ENCODE measurements around the gene RBM22.

The RBM22 gene

DNA sequence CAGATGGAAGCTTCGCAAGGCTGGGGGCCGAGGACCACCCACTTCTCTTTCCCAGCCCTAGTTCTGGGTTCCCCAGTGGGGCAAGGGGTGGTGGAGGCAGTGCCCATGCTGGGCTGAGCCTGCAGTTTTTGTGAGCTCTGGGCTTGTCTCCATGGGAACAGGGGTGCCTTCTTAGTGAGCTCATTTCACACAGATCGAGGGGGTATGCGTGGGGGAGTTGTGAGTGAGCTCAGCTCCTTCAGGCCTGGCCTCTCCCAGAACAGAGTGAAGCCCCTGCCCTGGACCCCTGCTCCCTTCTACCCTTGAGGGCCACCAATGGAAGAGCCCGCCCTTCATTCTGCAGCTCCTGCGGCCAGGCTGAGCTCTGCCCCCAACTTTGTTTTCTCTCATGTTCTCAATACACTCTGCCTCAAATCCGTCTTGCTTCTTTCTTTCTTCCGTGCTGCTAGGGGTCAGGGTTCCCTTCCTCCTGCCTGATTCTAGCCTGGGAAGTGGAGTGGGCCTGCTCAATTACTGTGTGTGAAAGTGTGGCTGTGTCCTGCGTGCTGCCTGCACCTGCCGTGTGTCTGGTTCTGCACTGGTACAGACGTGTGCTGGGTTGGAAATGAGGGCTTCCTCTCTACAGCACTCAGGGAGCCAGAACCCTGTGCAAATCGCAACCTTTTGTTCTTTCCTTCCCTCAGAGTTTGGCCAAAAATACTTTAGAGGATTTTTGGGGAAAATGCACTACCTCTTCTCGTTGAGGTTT is 48.8 kb downstream of the RBM22 start:
- DNase-seq (ENCODE audit: low read depth, low spot score), result no peak

DNA sequence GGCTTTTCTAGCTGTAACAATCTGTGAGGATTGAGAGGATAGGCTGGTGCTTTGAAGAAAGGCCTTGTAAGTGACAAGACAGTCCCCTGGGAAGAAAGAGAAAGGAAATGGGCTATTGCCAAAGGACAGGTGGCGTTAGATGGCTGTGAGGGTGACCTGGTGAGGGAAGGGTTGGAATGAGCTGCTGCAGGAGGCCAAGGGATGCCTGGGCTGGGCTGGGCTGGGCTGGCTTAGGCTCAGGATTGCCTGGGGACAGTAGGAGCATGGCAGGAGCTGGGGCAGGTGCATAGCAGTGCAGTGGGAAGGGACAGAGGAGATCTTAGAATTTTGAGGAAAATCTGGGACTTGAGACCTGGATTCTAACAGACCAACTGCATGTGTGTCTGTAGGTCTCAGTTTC is 49.5 kb downstream of the RBM22 start:
- DNase-seq (ENCODE audit: low read depth, low spot score), result no peak

DNA sequence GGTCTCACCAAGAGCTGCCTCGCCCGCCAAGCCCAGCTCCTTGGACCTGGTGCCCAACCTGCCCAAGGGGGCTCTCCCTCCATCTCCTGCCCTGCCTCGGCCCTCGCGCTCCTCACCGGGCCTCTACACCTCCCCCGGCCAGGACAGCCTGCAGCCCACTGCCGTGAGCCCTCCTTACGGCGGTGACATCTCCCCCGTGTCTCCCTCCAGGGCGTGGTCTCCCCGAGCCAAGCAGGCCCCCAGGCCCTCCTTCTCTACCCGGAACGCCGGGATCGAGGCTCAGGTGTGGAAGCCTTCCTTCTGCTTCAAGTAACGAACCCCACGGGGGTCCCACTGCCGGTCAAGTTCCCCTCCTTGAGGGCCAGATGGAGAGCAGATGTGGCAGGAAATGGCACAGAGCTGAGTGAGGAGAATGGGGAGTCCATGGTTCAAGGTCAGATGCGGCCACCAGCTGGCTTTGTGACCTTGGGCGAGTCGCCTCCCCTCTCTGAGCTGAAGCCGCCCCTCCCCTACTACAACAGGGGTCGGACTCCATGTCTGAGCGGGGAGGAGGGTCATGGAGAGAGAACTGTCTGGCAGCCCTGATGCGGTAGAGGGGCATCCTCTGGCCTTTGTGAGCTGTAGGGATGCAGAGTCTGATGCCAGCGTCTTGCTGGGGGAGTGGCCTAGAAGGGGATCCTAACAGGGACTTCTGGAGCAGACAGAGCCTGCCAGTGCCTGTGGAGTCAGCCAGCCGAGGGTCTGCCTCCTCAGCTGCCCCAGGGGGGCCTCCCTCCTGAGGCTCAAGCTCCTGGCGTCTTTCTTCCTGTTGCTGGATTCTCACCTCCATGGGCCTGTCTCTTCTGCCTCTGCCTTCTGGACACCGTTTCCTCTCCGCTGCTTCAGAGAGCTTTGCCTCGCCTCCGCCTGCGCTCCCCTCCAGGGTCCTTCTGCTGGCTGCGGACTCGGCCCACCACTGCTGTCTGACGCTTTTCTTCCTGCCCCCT is 50.5 kb downstream of the RBM22 start:
- no peak for DNase-seq (ENCODE audit: low read depth, low spot score)

DNA sequence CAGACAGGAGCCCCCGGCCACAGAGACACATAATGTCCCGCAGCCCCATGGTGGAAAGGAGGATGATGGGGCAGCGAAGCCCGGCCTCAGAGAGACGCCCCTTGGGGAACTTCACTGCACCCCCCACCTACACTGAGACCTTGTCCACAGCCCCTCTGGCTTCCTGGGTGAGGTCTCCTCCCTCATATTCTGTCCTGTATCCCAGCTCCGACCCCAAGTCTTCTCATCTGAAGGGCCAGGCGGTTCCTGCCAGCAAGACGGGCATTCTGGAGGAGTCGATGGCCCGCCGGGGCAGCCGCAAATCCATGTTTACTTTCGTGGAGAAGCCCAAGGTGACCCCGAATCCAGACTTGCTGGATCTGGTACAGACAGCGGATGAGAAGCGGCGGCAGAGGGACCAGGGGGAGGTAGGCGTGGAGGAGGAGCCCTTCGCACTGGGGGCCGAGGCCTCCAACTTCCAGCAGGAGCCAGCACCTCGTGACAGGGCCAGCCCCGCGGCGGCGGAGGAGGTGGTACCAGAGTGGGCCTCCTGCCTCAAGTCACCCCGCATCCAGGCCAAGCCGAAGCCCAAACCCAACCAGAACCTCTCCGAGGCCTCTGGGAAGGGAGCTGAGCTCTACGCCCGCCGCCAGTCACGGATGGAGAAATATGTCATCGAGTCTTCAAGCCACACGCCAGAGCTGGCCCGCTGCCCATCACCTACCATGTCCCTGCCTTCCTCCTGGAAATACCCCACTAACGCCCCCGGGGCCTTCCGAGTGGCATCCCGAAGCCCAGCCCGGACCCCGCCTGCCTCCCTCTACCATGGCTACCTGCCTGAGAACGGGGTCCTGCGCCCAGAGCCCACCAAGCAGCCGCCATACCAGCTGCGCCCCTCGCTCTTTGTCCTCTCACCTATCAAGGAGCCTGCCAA is 51.5 kb downstream of the RBM22 start:
- no peak for DNase-seq (ENCODE audit: low read depth, low spot score)

DNA sequence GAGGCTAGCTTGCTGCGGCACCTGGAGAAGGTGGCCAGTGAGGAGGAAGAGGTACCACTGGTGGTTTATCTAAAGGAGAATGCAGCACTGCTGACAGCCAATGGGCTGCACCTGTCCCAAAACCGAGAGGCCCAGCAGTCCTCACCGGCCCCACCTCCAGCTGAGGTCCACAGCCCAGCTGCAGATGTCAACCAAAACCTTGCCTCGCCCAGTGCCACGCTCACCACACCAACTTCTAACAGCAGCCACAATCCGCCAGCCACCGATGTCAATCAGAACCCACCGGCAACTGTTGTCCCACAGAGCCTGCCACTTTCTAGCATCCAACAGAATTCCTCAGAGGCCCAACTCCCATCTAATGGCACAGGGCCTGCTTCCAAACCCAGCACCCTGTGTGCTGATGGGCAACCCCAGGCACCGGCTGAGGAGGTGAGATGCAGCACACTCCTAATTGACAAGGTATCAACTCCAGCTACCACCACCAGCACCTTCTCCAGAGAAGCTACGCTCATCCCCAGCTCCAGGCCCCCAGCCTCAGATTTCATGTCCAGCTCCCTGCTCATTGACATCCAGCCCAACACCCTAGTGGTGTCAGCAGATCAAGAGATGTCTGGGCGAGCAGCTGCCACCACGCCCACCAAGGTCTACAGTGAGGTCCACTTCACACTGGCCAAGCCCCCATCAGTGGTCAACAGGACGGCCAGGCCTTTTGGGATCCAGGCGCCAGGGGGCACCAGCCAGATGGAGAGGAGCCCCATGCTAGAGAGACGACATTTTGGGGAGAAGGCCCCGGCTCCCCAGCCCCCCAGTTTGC is 52.4 kb downstream of the RBM22 start:
- DNase-seq (ENCODE audit: low read depth, low spot score), result no peak

DNA sequence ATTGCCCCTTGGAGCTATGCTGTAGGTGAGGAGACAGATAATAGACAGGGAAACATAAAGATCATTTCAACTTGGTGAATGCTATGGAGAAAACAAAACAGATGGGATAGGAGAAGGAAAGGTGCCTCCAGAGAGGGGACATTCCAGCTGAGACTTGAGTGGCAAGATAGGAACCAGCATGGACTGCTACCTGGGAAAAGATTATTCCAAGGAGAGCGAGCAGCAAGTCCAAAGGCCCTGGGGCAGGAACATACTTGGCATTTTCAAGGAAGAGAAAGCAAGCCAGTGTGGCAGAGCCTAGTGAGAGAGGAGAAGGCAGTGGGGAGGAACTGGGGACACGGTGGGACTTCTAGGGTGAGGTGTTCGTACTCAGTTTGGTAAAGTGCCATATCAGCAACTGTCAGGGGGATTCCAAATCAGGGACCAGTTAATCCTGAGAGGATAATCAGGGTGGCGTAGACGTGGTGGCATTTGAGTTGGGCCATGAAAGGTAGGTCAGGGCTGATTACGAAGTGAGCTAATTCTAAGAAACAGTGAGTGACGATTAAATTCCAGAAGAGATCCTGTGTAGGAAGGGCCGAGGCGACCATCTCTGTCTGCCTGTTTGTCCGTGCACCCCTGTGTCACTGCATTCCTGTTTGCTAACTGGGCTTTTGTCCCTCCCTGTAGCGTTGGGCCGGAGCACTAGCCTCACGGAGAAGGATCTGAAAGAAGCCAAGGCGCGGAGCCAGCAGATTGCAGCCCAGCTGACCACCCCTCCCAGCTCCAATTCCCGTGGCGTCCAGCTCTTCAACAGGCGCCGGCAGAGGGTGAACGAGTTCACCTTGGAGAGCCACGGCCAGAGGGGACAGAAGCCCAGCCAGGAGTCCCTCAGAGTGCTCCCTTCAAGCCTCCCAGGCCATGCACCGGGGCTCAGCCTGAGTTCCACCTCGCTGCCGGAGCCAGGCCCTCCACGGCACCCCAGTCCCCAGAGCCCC is 53.3 kb downstream of the RBM22 start:
- DNase-seq (ENCODE audit: low read depth, low spot score), result no peak

DNA sequence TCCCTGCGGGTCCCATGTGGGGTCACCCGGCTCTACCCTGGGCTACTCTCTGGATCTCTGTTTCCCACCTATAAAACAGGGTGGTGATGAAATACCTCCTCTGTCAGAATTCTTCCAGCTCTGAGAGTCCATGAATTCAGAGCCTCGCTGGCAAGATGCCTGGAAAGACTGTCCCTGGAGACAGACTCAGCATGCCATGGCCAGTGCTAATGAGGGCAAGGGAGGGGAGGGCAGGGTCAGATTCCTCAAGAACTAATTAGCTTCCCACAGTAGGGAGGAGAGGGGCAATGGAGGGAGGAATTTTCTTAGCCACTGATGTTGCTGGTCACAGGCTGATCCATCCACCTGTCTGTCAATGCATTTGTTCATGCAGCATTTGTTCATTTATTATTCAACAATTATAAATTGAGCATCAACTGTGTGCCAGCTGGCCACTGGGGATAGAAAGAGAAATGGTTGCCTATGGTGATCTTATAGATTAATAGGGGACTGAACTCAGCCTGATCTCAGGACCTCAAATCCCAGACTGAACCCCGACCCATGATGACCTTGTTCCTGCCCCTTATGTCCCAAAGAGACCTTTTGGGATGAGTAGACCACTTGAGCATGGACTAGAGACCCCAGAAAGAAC is 55.7 kb downstream of the RBM22 start:
- DNase-seq (ENCODE audit: low read depth, low spot score), result no peak

DNA sequence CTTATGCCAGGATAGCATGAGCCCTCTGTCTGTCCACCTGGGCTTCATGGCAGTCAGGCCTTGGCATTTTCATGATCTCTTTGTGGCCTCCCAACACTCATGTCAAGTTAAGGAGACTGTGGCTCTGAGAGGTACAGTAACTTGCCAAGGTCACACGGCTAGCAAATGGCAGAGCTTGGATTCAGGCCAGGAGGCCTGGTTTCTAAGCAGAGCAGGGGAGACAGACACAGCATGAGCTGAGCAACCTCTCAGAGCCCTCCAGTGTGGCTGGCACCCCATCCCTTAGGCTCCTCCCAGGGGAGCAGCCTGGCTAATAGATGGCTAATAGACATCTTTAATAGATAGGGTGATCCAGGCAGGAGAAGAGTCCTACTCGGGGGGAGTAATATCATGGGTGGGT is 56.3 kb downstream of the RBM22 start:
- no peak for DNase-seq (ENCODE audit: low read depth, low spot score)

DNA sequence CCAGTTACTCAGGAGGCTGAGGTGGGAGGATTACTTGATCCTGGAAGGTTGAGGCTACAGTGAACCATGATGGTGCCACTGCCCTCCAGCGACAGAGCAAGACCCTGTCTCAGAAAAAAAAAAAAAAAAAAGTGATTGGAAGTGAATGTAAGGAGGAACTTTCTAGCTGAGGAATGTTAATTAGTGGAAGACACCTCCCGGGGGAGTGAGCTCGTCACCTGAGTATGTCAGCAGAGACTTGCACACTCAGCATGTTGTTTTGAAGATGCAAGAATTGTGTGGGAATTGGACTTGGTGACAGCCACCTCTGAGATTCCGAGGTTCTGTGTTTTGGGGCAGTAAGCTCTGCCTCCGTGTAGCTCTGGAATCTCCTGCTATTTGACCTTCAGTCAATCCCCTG is 56.8 kb downstream of the RBM22 start:
- no peak for DNase-seq (ENCODE audit: low read depth, low spot score)

DNA sequence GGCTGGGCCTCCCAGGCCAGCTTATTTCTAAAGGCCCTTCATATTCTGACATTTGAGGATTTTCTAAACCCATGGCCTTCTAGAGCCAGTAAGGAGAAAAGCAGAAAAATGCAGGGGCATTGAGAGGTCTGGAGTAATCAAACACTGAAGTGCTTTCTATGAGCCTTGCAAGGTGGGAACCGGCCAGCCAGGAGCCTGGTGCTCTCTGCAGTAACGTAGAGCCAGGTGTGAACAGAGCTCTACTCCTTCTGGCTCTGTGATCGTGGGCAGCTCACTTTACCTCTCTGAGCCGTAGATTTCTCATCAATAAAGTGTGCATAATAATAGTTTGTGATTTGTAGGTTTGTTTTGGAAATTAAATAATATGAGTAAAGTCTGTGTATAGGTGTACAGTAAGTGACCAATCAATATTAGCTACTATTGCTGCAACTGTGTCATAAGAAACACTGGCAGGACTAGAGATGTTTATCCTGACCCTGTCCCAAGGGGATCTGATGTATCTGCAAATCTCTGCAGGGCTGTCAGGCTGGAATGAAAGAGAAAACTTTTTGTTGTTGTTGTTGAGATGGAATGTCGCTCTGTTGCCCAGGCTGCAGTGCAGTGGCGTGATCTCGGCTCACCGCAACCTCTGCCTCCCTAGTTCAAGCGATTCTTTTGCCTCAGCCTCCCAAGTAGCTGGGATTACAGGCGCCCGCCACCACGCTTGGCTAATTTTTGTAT is 57.7 kb downstream of the RBM22 start:
- no peak for DNase-seq (ENCODE audit: low read depth, low spot score)

DNA sequence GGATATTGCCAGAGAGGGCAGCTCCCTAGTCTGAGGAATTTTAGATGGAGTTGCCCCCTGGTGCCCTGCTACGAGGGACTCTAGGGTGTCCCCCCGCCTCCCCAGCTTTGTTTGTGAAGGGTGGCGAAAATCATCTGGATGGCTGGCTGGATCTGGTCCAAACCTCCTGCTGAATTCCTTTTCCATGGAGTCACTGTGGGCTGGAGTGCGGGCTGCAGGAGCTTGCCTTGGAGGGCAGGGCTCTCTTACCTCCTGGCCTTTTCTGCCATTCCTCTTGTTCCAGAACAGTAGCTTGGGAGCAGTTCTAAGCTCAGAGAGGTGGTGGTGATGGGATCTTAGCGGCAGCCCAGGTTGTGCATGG is 58.3 kb downstream of the RBM22 start:
- DNase-seq (ENCODE audit: low read depth, low spot score), result no peak

DNA sequence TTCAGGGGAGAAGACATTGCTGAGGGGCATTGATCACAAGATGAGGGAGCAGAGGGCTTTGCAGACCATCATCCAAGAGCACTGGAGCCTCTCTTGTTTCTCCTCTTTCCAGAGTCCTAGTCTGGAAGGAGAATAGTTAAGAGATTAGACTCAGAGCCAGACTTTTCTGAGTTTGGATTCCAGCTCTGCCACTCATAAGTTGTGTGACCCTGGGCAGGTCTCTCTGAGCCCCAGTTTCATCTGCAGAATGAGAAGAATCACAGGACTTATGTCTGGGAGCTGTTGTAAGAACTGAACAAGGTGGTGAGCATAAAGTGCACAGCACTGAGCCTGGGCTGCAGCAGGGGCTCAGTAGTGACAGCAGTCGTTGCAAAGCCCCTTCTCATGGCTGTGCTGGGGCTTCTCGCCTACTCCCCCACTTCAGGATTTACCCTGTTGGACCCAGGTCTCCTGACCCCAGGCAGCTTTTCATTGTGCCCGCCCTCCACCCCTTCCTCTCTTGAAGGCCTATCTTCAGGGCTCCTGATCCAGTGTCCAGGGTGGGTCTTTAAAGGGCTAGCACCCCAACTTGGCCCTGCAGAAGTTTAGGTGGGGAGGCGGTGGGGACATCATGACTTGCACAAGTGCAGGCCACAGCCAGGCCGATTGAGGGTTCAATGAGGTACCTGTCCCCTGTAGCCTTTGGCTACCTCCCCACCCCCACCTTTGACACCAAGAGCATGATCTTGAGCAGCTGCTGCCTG is 58.9 kb downstream of the RBM22 start:
- no peak for DNase-seq (ENCODE audit: low read depth, low spot score)

DNA sequence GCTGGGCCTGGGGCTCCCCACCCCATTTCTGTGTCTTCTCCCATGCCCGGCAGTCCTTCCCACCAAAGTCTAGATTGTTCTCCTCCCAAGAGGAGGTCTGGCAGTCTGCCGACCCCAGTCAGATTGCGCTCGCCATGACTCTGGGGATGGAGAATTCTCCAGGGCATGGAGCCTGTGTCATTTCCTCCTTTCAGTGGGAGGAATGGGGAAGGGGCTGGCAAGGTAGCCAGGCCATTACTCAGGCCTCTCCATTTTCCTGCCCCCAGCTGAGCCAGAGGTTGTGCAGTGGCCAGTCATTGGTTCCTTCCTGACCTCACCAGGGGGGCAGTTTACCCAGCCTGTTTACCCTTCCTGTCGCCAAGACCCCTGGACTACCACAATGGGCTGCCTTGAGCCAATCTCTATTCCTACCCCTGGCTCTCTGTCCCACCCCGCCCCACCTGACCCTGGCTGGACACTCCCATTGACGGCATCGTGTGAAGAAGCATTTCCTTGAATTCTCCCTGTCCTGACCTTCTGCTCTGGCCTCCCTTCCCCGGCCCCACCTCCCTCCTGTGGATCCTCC is 59.8 kb downstream of the RBM22 start:
- DNase-seq (ENCODE audit: low read depth, low spot score), result no peak

Measured in activated naive CD8-positive, alpha-beta T cell treated with anti-CD3 and anti-CD28 coated beads, Interleukin-2, amount 50 U/mL, for 16 hours (primary cell).